Aorta (tissue), 5 donors: ENCODE measurements around the gene CCNI. TPM values are rescaled to one million over a fixed set of nuclear protein-coding genes. Genes with fewer than 3 reads are reported as not detected.
"Not testable (repeated sequence)": the region's sequence is repeated elsewhere in the genome, so short reads cannot be mapped to it uniquely, and the experiment has no call there.

ENCODE experiments used
- ATAC-seq: fragments of 200-7000 bp; cut with Tn5 transposase; one replicate; pipeline ENCODE4 v1.9.1; 2022; ENCODE audit warnings: moderate library complexity; ENCODE audit not compliant: low FRiP score
- DNase-seq, 2 donors: peaks; one replicate each; pipeline ENCODE4 v3.0.0-alpha.2; 2020
- H3K27ac ChIP-seq, 2 donors: one replicate each; pipeline ENCODE4 v1.5.1; 2013; ENCODE audit warnings: low read length in 2 of 2, mild to moderate bottlenecking in 2 of 2, moderate library complexity in 2 of 2, control low read depth in 1 of 2, inconsistent platforms in 1 of 2, low read depth in 1 of 2
- H3K27me3 ChIP-seq, 2 donors: one replicate each; pipeline ENCODE4 v1.6.1; 2013; ENCODE audit warnings: control low read depth in 1 of 2, low read length in 1 of 2, mild to moderate bottlenecking in 1 of 2, moderate library complexity in 1 of 2; ENCODE audit not compliant: insufficient read depth in 2 of 2, control insufficient read depth in 1 of 2
- H3K36me3 ChIP-seq, 2 donors: one replicate each; pipeline ENCODE4 v1.6.1; 2013; ENCODE audit warnings: control low read depth in 1 of 2, low read length in 1 of 2, mild to moderate bottlenecking in 1 of 2; ENCODE audit not compliant: insufficient read depth in 2 of 2, control insufficient read depth in 1 of 2
- H3K4me1 ChIP-seq, 2 donors: one replicate each; pipeline ENCODE4 v1.6.1; 2013; ENCODE audit warnings: low read length in 2 of 2, control low read depth in 1 of 2, mild to moderate bottlenecking in 1 of 2, moderate library complexity in 1 of 2; ENCODE audit not compliant: insufficient read depth in 2 of 2, control insufficient read depth in 1 of 2
- H3K4me3 ChIP-seq, 2 donors: one replicate each; pipeline ENCODE4 v1.5.1; 2013; ENCODE audit warnings: low read length in 2 of 2, control low read depth in 1 of 2, mild to moderate bottlenecking in 1 of 2
- H3K9me3 ChIP-seq: one replicate; pipeline ENCODE4 v1.6.1; 2013; ENCODE audit warnings: mild to moderate bottlenecking, low read length; ENCODE audit not compliant: control insufficient read depth
- WGBS, 2 donors: extraction: QIAGEN DNeasy Blood & Tissue Kit; methylation state at CpG; one replicate each; pipeline ENCODE4 v1.1.7; 2013; 5-methylcytosine and 5-hydroxymethylcytosine counted together
- intact Hi-C, 2 donors: fragments of 100-400 bp; cut with DNase I; formaldehyde crosslinking; loops; one replicate each; pipeline versions ENCODE4 v1.14.2 to v1.15.0; 2022
- polyA plus RNA-seq, 2 donors: library from polyadenylated mRNA; stranded (reverse); fragments of 200-250 nt; gene quantifications; one replicate each; pipeline ENCODE4 v1.2.3, GENCODE V29; 2013
- total RNA-seq, 2 donors: library from RNA; stranded (reverse); fragmentation: NEBNext Ultra II Directional; extraction: Animal tissue kit (Norgen Biotek cat#: 25700); gene quantifications; one replicate each; pipeline ENCODE4 v1.2.1, GENCODE V29; 2021
- donor health status: healthy with polysubstance abuse.
- donor health status: Bipolar disorder and iron deficiency.
- donor health status: DM: no; HTN: no; CAD: no.
- donor health status: DM: no; HTN: no; CAD: no.
- donor health status: DM: yes; HTN: yes; CAD: no.

Gene CCNI
- total and polyA plus RNA-seq, 4 donors: 297 to 633 (median 410) TPM

DNA sequence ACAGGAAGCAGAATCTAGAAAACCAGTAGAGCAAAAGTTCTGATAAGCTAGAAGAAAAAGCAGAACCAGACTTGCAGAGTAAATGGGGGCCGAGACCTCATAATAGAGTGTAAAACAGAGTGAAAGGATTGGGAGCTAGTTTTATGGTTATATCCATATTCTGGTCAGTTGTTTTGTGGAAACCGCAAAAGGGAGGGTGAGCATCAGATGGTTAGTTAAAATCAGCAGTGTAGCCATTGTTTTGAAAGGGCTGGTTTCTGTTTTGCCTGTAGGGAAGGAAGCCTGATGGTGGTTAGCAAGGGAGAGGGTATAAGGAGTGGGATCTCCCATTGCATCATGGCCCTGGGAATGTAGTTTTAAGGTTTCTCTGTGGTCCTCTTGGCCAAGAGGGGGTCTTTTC lies 17.2 kb upstream of the CCNI start:
- Histone ChIP-seq H3K36me3 (no peaks in the 10 kb centered on the region), H3K27me3 (no peaks in the 10 kb centered on the region), H3K4me3 (no peak overlapping the region), H3K4me1 (peaks cover 0 to 3% of the 10 kb centered on the region in 2 donors), H3K9me3 (no peaks in the 10 kb centered on the region), H3K27ac (no peak overlapping the region)
- 92 to 93% methylated on average over 2 of the region's 2 CpGs for WGBS, 2 donors
- no peak for ATAC-seq
- intact Hi-C loops: no loop called here
- no peak for DNase-seq

- no peak for DNase-seq
- Histone ChIP-seq H3K4me3 (no peak overlapping the region), H3K27ac (no peak overlapping the region), H3K9me3 (no peaks in the 10 kb centered on the region), H3K27me3 (no peaks in the 10 kb centered on the region), H3K4me1 (peaks cover 0 to 3% of the 10 kb centered on the region in 2 donors), H3K36me3 (no peaks in the 10 kb centered on the region)
- intact Hi-C loops: no loop called here
- no peak for ATAC-seq
Observed at GRCh38 chr4:77089866-77090265, 14.1 kb upstream of the CCNI start.

- 69 to 91% methylated on average over 1 of the region's 1 CpG for WGBS, 2 donors
- H3K4me3 ChIP-seq, H3K27ac ChIP-seq, DNase-seq, H3K27me3 ChIP-seq, ATAC-seq, H3K9me3 ChIP-seq, H3K4me1 ChIP-seq, H3K36me3 ChIP-seq, intact Hi-C loops: not testable (repeated sequence)
Observed at GRCh38 chr4:77087027-77087426, 11.2 kb upstream of the CCNI start.

GRCh38 chr4:77084019-77084639 lies 8.3 kb upstream of the CCNI start:
- WGBS, 2 donors: 70 to 86% methylated on average over 10 of the region's 10 CpGs

DNA sequence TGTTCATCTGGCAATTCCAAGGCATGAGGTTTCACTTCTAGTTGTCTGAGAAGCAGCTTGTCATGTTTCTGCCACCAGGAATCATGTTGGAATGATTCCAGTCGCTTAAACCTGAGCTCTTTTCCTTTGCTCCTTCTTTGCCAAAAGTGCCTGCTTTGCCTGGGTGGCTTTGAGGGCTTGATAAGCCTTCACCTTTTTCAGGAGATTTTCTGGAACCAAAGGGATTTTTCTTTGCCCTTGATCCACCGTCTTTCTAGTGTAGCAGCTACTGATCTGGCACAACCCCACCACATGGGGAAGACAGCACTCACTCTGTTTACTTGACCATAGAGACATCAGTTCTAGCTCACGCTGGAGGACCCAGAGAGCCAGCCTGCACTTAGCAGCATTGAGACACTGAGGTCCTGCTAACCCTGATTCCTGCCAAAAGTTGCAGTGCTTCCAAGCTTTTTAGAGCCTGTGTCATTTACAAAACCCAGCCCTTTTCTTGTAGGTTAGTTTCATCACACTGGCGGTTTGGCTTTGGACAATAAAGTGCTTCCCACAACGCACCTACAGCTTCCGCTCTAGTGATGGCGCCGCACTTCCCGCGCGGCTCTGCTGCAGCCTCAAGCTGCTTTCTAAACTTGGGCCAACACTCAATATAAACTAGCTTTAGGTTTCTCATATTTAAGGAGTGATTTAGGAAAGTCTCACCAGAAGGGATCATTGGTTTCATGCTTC lies 7.3 kb upstream of the CCNI start:
- 87 to 88% methylated on average over 11 of the region's 11 CpGs for WGBS, 2 donors
- no peak for DNase-seq
- Histone ChIP-seq H3K4me3 (no peak overlapping the region), H3K9me3 (no peaks in the 10 kb centered on the region), H3K27ac (no peak overlapping the region), H3K27me3 (no peaks in the 10 kb centered on the region), H3K36me3 (no peaks in the 10 kb centered on the region), H3K4me1 (peaks cover 2 to 3% of the 10 kb centered on the region in 2 donors)
- intact Hi-C loops: no loop called here
- no peak for ATAC-seq

More at GRCh38 chr4:77084019-77084639, 8.3 kb upstream of the CCNI start:
- no peak for DNase-seq
- Histone ChIP-seq H3K9me3 (no peaks in the 10 kb centered on the region), H3K27ac (no peak overlapping the region), H3K36me3 (no peaks in the 10 kb centered on the region), H3K27me3 (no peaks in the 10 kb centered on the region), H3K4me3 (no peak overlapping the region), H3K4me1 (peaks cover 2% of the 10 kb centered on the region in 2 donors)
- ATAC-seq: no peak
- intact Hi-C loops: no loop called here

DNA sequence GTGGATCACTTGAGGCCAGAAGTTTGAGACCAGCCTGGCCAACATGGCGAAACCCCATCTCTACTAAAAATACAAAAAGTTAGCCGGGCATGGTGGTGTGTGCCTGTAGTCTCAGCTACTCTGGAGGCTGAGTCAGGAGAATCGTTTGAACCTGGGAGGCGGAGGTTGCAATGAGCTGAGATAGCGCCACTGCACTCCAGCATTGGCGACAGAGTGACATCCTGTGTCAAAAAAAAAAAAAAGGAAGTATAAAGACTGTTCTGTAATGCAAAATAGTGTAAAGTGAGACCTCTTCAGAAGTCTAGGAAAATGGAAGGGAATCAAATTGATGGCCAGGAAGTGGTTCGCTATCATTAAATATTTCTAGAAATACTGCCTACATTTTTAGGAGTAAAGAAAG lies 5.0 kb upstream of the CCNI start:
- H3K4me3 ChIP-seq, ATAC-seq, H3K9me3 ChIP-seq, H3K4me1 ChIP-seq, intact Hi-C loops, DNase-seq, H3K27ac ChIP-seq, H3K36me3 ChIP-seq, H3K27me3 ChIP-seq: not testable (repeated sequence)
- WGBS, 2 donors: 89 to 90% methylated on average over 7 of the region's 7 CpGs

GRCh38 chr4:77079281-77079680 lies 3.5 kb upstream of the CCNI start:
- peaks cover 2 to 3% of the 10 kb centered on the region in 2 donors for H3K4me1 ChIP-seq
- H3K36me3 ChIP-seq: no peaks in the 10 kb centered on the region
- no peak overlapping the region for H3K4me3 ChIP-seq
- no peak for DNase-seq
- no peaks in the 10 kb centered on the region for H3K27me3 ChIP-seq
- intact Hi-C loops: loop anchor here in 1 of 2 donors (5.0 kb wide), 1 partner anchor 78 kb away; the partner anchor contains the start of gene CCNG2
- WGBS, 2 donors: 46 to 56% methylated on average over 5 of the region's 5 CpGs
- no peaks in the 10 kb centered on the region for H3K9me3 ChIP-seq
- no peak for ATAC-seq
- H3K27ac ChIP-seq: no peak overlapping the region

DNA sequence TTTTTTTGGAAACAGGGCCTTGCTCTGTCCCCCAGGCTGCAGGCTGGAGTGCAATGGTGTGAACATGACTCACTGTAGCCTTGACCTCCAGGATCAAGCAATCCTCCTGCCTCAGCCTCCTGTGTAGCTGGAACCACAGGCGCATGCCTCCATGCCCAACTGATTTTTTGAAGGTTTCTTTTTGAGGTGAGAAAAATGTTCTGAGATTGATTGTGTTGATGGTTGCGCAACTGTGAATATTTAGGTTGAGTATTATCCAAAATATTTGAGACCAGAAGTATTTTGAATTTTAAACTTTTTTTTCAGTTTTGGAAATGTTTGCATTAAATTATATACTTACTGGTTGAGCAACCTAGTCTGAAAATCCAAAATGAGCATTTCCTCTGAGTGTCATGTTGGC lies 2.6 kb upstream of the CCNI start:
- no peak overlapping the region for H3K4me3 ChIP-seq
- H3K27ac ChIP-seq: no peak overlapping the region
- no peaks in the 10 kb centered on the region for H3K27me3 ChIP-seq
- intact Hi-C loops: loop anchor here in 1 of 2 donors (5.0 kb wide), 1 partner anchor 79 kb away; the partner anchor contains the start of gene CCNG2
- H3K4me1 ChIP-seq: peaks cover 2 to 3% of the 10 kb centered on the region in 2 donors
- no peaks in the 10 kb centered on the region for H3K36me3 ChIP-seq
- no peak for ATAC-seq
- H3K9me3 ChIP-seq: no peaks in the 10 kb centered on the region
- 98 to 100% methylated on average over 2 of the region's 2 CpGs for WGBS, 2 donors
- DNase-seq: no peak
